Measurements from ENCODE around the gene GPR137.

The GPR137 gene

DNA sequence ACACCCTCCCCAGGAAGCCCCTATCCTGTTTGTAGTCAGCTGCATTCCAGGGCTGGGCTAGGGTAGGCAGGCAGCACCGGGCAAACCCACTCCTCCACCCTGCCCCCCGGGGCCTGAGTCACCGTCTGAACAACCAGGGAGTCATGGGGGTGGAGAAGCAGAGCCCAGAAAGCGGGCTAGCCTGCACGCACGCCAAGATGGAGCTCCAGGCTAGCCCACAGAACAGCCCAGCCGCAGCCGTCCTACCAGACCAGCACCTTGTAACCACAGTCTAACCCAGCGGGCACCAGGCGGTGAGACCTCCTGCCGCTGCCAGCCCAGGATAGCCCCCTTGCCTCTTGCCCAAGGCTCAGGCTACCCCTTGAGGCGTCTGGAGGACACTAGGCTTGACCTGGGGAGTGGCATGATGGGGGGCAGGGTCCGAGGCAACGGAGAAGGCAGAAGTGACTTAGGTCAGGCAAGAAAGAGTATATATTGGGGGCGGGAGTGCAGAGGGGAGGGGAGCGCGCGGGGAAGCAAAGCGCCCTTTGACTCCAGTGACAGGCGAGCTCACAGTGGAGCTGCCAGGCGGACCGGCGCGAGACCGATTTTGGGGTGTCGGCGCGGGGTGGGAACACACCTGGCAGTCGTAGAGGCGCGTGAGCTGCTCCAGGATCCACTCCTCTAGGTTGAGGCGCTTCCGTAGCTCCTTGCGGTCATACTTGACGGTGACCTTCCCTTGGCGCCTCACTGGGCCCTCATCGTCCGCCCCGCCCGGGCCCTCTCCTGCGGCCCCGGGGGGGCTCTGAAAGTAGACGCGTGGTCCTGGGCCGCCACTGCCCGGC, 39.6 kb upstream of the GPR137 start:
- TF ChIP-seq, protein P1, sequence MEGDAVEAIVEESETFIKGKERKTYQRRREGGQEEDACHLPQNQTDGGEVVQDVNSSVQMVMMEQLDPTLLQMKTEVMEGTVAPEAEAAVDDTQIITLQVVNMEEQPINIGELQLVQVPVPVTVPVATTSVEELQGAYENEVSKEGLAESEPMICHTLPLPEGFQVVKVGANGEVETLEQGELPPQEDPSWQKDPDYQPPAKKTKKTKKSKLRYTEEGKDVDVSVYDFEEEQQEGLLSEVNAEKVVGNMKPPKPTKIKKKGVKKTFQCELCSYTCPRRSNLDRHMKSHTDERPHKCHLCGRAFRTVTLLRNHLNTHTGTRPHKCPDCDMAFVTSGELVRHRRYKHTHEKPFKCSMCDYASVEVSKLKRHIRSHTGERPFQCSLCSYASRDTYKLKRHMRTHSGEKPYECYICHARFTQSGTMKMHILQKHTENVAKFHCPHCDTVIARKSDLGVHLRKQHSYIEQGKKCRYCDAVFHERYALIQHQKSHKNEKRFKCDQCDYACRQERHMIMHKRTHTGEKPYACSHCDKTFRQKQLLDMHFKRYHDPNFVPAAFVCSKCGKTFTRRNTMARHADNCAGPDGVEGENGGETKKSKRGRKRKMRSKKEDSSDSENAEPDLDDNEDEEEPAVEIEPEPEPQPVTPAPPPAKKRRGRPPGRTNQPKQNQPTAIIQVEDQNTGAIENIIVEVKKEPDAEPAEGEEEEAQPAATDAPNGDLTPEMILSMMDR (IDR thresholded peaks at IDR 0.05) = no peak
- peak overlapping the region; percentile 97 for H3K27ac ChIP-seq

DNA sequence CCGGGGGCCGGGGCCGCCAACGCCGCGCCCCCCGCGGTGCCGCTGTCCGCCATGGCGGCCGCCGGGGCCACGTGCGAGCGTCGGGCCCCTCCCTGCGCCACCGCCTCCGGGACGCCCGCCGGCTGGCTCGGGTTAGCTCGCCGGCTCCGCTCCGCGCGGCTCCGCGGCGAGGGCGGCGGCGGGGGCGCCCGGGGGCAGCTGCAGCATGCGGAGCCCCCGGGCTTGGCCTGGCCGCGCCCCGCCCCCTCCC, 39.1 kb upstream of the GPR137 start:
- peak overlapping the region; percentile 97 for H3K27ac ChIP-seq

DNA sequence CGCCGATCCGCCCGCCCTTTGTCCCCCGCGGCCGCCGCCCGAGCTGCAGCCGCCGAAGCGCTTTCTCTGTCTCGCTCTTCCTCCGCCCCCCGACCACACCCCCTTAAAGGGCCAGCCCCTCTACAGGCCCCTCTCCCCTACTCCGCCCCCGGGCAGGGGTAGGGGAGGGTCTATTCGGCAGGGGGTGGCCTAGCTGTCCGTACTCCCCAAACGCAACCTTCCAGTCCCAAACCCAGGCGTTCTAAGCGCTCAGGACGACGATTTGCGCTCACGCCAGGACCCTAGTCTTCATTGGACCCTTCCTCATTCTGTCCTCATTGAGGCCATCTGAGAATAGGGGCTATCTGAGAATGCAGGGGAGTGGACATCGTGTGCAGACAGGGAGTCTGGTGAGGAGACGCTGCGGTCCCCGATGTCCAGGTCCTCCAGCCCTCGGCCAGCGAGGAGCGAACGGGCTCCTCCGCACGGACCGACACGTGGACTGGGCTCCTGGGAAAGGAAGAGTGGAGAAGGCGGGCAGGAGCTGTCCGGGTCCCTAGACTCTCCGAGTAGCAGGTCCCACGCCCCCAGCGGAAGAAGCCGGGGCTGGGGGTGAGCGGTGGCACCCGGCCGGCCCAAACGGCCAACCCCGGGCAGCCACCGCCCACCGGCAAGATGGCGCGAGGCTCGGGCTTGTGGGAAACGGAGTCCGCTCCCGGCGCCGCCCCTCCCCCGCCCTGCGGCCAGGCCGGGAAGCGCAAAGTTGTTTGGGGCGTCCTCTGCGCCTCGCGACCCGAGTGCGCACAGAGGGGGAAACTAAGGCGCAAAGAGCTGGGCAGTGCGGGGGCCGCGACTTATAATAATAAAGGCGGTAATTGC, 38.5 kb upstream of the GPR137 start, which contains the start of gene PPP1R14B:
Gene PPP1R14B (minus strand): TSS at position 73 of the 858 bp plus-strand sequence. CDS start 270 bp downstream, outside the sequence.
- TF ChIP-seq, protein P1 (IDR thresholded peaks at IDR 0.05) = 0 out of 2 replicates have a peak, but pooled peaks have one; percentile 16
- no peak for TF ChIP-seq ZFX (IDR thresholded peaks at IDR 0.05; ENCODE audit: borderline replicate concordance)
- peak within 1 kb of the TSS; percentile 97 for H3K27ac ChIP-seq

DNA sequence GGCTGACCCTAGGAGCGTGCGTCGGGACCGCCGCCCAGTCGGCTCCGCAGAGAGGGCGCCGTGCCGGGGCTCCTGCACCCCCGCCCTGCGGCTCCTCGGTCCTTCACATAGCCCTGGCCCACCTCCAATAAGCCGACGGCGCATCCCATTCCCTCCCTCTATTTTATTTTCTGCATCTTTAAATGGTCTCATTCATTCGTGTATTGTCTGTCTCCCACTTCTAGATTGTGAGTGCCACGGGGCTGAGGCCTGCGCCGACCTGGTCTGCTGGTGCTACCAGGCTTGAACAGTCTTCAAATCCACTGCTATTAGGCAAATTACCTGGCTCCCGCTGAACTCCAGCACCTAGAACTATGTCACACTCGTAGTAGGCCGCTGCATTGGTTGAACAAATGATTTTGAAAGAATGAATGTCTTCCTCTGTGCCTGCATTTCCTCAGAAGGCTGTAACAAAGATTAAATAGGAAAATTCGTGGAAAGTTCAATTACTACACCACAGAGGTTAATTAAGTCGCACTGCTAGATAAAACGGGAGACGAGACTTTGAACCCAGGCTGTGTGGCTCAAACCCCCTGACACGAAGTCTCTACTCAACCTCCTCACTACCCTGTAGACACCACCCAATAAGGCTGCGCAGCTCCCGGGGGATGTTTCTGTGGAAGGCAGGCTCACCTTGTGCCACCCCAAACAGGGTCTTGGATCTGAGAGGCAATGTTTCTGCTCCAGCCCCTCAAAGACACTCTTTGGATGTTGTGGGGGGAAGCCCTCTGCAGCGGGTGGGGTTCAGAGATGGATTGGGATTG, 37.7 kb upstream of the GPR137 start:
- H3K27ac ChIP-seq = peak overlapping the region; percentile 97

DNA sequence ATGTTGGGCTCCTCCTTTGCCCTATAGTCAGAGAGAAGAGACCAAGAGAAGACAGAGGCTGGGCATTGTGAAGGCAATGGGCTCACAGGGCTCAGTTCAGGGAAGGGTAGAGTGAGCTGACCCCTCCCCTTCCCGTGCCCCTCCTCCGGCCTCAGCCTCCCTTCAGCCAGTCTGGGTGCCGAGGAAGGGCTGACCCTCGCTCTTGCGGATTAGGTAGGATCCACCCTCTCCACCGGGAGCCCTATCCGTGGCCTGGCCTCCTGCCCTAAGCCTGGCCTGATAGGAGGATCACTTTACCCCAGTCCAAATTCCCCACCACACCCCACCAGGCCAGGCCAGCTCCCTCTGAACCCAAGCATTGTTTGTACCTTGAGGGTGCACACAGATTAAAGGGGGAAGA, 37.1 kb upstream of the GPR137 start:
- TF ChIP-seq ZFX (IDR thresholded peaks at IDR 0.05; ENCODE audit: borderline replicate concordance) = no peak
- TF ChIP-seq, protein P1 (IDR thresholded peaks at IDR 0.05) = no peak
- H3K27ac ChIP-seq = no peak overlapping the region

More for the DNA sequence above, 37.7 kb upstream of the GPR137 start:
- TF ChIP-seq, protein P1 (IDR thresholded peaks at IDR 0.05) = no peak
- TF ChIP-seq ZFX (IDR thresholded peaks at IDR 0.05; ENCODE audit: borderline replicate concordance) = no peak

DNA sequence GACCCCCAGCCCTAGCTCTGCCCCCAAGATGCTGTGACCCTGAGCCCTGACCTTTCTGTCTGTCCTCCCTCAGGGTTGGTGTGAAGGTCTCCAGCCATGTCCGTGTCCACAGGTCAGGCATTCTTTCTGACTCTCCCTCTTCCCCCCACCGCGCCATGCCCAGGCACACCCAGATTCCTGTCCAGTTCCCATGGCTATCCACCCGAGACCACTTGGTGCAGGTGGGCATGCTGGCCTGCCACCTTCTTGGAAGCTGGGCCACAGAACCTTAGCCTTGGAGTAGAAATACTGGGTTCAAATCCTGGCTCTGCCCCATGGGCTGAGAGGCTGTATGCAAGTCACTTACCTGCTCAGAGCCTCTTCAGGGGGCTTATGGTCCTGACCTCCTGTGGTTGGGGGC, 36.6 kb upstream of the GPR137 start:
- H3K27ac ChIP-seq = no peak overlapping the region
- TF ChIP-seq ZFX (IDR thresholded peaks at IDR 0.05; ENCODE audit: borderline replicate concordance) = no peak
- TF ChIP-seq, protein P1 (IDR thresholded peaks at IDR 0.05) = no peak

DNA sequence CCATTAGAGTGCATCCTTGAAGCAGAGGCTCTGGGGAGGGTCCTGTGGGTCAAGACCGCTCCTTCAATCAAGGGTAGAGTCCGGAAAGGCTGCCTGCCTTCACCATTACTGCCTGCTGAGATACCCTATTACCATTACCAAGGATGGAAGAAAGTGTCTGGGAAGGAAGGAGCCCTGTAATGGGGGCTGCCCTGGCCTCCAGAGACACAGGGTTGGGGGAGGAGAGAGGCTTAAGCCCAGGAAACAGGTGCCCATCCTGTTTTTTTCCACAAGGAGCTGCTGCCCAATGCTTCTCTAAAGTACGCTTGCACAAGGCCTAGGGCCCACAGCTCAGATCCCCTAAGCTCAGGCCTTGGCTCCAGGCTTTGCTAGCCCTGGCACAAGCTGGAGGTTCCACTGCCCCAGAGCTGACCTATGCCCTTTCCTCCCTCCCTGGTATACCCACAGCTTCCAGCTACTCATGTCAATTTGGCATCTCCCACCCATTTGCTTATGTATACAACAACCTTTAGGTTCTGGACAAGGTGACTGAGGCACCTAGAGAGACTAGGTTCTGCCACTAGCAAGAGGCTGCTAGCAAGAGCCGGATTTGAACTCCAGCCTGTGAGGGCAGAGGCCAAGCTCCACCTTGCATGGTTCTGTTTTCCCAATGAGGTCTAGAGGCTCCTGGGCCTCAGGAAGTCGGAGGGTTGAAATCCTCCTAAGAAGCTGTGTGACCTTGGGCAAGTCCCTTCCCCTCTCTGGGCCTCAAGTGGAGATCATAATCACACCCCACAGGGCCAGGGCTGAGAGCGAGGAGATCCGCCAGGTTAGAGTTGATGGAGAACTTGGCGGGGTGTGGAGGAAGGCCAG, 35.9 kb upstream of the GPR137 start:
- no peak for TF ChIP-seq ZFX (IDR thresholded peaks at IDR 0.05; ENCODE audit: borderline replicate concordance)
- TF ChIP-seq, protein P1 (IDR thresholded peaks at IDR 0.05) = no peak

More for the DNA sequence above, 35.9 kb upstream of the GPR137 start:
- H3K27ac ChIP-seq = no peak overlapping the region
